ENCODE data around the gene ZNF213. TPM values are rescaled to one million over a fixed set of nuclear protein-coding genes. Genes with fewer than 3 reads are reported as not detected.

Gene ZNF213
- total RNA-seq, 1 donor from 2014 or later, result 6.2 TPM

GRCh38 chr16:3142770-3143169 lies 7.9 kb downstream of the ZNF213 start:
- ATAC-seq (no peak), DNase-seq (ENCODE audit: missing footprints) (no peak)
- intact Hi-C loops (cut with DNase I), result no loop called here

GRCh38 chr16:3143189-3143588 lies 8.4 kb downstream of the ZNF213 start:
- DNase-seq (ENCODE audit: missing footprints), result peak; percentile 53
- intact Hi-C loops (cut with DNase I), result no loop called here
- ATAC-seq, result peak; percentile 5

- peak; percentile 85 for ATAC-seq
- no peak for DNase-seq (ENCODE audit: missing footprints)
- intact Hi-C loops (cut with DNase I), result no loop called here
Measured at GRCh38 chr16:3143598-3144320, 8.9 kb downstream of the ZNF213 start.

GRCh38 chr16:3144321-3144983 lies 9.6 kb downstream of the ZNF213 start:
- intact Hi-C loops (cut with DNase I), result no loop called here
- ATAC-seq, result no peak
- DNase-seq (ENCODE audit: missing footprints), result no peak

- DNase-seq (ENCODE audit: missing footprints) (no peak), ATAC-seq (no peak)
- intact Hi-C loops (cut with DNase I), result no loop called here
Measured at GRCh38 chr16:3145151-3145550, 10.3 kb downstream of the ZNF213 start.

- ATAC-seq (no peak), DNase-seq (ENCODE audit: missing footprints) (no peak)
- intact Hi-C loops (cut with DNase I), result no loop called here
Measured at GRCh38 chr16:3145660-3146059, 10.8 kb downstream of the ZNF213 start.

GRCh38 chr16:3147046-3147756 lies 12.4 kb downstream of the ZNF213 start:
- peak; percentile 37 for DNase-seq (ENCODE audit: missing footprints)
- intact Hi-C loops (cut with DNase I), result no loop called here
- no peak for ATAC-seq

GRCh38 chr16:3147757-3148104 lies 12.9 kb downstream of the ZNF213 start:
- DNase-seq (ENCODE audit: missing footprints) (no peak), ATAC-seq (no peak)
- intact Hi-C loops (cut with DNase I), result no loop called here

- no peak for ATAC-seq
- intact Hi-C loops (cut with DNase I), result no loop called here
Measured at GRCh38 chr16:3148256-3149192, 13.7 kb downstream of the ZNF213 start.

GRCh38 chr16:3149193-3149530 lies 14.3 kb downstream of the ZNF213 start:
- intact Hi-C loops (cut with DNase I), result no loop called here
- DNase-seq (ENCODE audit: missing footprints) (no peak), ATAC-seq (no peak)

More at GRCh38 chr16:3148256-3149192, 13.7 kb downstream of the ZNF213 start:
- DNase-seq (ENCODE audit: missing footprints), result peak; percentile 67

GRCh38 chr16:3149630-3150345 lies 15.0 kb downstream of the ZNF213 start:
- DNase-seq (ENCODE audit: missing footprints), result peak; percentile 88
- ATAC-seq, result peak; percentile 56
- intact Hi-C loops (cut with DNase I), result loop anchor here (2.0 kb wide), 1 partner anchor 15 kb away; the partner anchor contains the start of gene ZNF213

GRCh38 chr16:3150346-3151218 lies 15.8 kb downstream of the ZNF213 start:
- DNase-seq (ENCODE audit: missing footprints), result peak; percentile 96
- ATAC-seq, result peak; percentile 94
- intact Hi-C loops (cut with DNase I), result loop anchor here (2.0 kb wide), 1 partner anchor 16 kb away; the partner anchor contains the start of gene ZNF213

GRCh38 chr16:3152027-3152276 lies 17.1 kb downstream of the ZNF213 start:
- DNase-seq (ENCODE audit: missing footprints), result peak; percentile 11
- intact Hi-C loops (cut with DNase I), result loop anchor here (1.0 to 2.0 kb wide), 2 partner anchors 93 to 349 kb away; partner anchors contain the start of gene CLUAP1

GRCh38 chr16:3152277-3152990 lies 17.6 kb downstream of the ZNF213 start:
- intact Hi-C loops (cut with DNase I), result loop anchor here (1.0 to 2.0 kb wide), 2 partner anchors 93 to 348 kb away; partner anchors contain the start of gene CLUAP1
- peak; percentile 62 for ATAC-seq
- peak; percentile 86 for DNase-seq (ENCODE audit: missing footprints)

More at GRCh38 chr16:3152027-3152276, 17.1 kb downstream of the ZNF213 start:
- no peak for ATAC-seq

- ATAC-seq, result no peak
- intact Hi-C loops (cut with DNase I), result loop anchor here (1.0 to 2.0 kb wide), 2 partner anchors 94 to 348 kb away; partner anchors contain the start of gene CLUAP1
Measured at GRCh38 chr16:3152991-3153368, 18.2 kb downstream of the ZNF213 start.

GRCh38 chr16:3155181-3155580 lies 20.4 kb downstream of the ZNF213 start:
- intact Hi-C loops (cut with DNase I), result no loop called here

More at GRCh38 chr16:3152991-3153368, 18.2 kb downstream of the ZNF213 start:
- DNase-seq (ENCODE audit: missing footprints), result no peak

GRCh38 chr16:3155972-3156371 lies 21.1 kb downstream of the ZNF213 start:
- ATAC-seq (no peak), DNase-seq (ENCODE audit: missing footprints) (no peak)
- intact Hi-C loops (cut with DNase I), result no loop called here

More at GRCh38 chr16:3155181-3155580, 20.4 kb downstream of the ZNF213 start:
- no peak for ATAC-seq
- no peak for DNase-seq (ENCODE audit: missing footprints)
